ENCODE results near the gene PABPC1L. TPM values are rescaled to one million over a fixed set of nuclear protein-coding genes. Genes with fewer than 3 reads are reported as not detected.

PABPC1L gene
- total RNA-seq, 1 experiment from 2014 or later, result 102 TPM

GRCh38 chr20:44911264-44911921, 1.5 kb downstream of the PABPC1L start:
- ChIA-PET CTCF (no interaction called here), POLR2A (no interaction called here)
- in situ Hi-C loops (cut with HindIII; ENCODE audit: low pct_unique_long_range_greater_than_20kb, low sequenced_read_pairs), result no loop called here
- BruUV-seq (replicated peaks), result no TSS peak
- intact Hi-C loops (cut with micrococcal nuclease; ENCODE audit: unreplicated experiment), result no loop called here
- H3K9me3 ChIP-seq (ENCODE audit: control insufficient read depth, insufficient read depth, low read depth, low read length), result no peaks in the 10 kb centered on the region
- no peaks in the 10 kb centered on the region for H3K27me3 ChIP-seq (ENCODE audit: control insufficient read depth, insufficient read depth, low read length)
- peak overlapping the region; percentile 91 to 93 for H3K4me3 ChIP-seq (ENCODE audit: low read depth in 2 of 2, low read length in 2 of 2)
- DNase-seq (ENCODE audit: low read depth, low spot score), result no peak
- peak; percentile 28 for ATAC-seq
- H3K4me1 ChIP-seq (ENCODE audit: control insufficient read depth, insufficient read depth, low read length), result peaks cover 6% of the 10 kb centered on the region; the same call in 1 of the 2 replicates
- TF ChIP-seq TCF7L2 (IDR thresholded peaks at IDR 0.05; ENCODE audit: low read depth, low read length) (no peak), CTCF (IDR thresholded peaks at IDR 0.05) (peak; percentile 82; the same call in 1 of the 2 replicates)
- peak overlapping the region; percentile 18; the same call in 1 of the 2 replicates for H3K27ac ChIP-seq (ENCODE audit: low read length)
- peaks cover 11% of the 10 kb centered on the region for H3K36me3 ChIP-seq (ENCODE audit: control insufficient read depth, insufficient read depth, low read length)

GRCh38 chr20:44912189-44912588, 2.3 kb downstream of the PABPC1L start:
- Histone ChIP-seq H3K27me3 (ENCODE audit: control insufficient read depth, insufficient read depth, low read length) (no peaks in the 10 kb centered on the region), H3K27ac (ENCODE audit: low read length) (0 out of 2 replicates have a peak overlapping the region, but pooled peaks have one; percentile 13), H3K9me3 (ENCODE audit: control insufficient read depth, insufficient read depth, low read depth, low read length) (no peaks in the 10 kb centered on the region), H3K4me1 (ENCODE audit: control insufficient read depth, insufficient read depth, low read length) (peaks cover 6% of the 10 kb centered on the region; the same call in 1 of the 2 replicates), H3K36me3 (ENCODE audit: control insufficient read depth, insufficient read depth, low read length) (peaks cover 6% of the 10 kb centered on the region; the same call in 1 of the 2 replicates), H3K4me3 (ENCODE audit: low read depth in 2 of 2, low read length in 2 of 2) (no peak overlapping the region)
- ATAC-seq, result no peak
- no TSS peak for BruUV-seq (replicated peaks)
- no peak for TF ChIP-seq REST (IDR thresholded peaks at IDR 0.05; ENCODE audit: insufficient read depth in 1 of 2, low read depth in 2 of 2, low read length in 1 of 2)
- TF ChIP-seq CTCF (IDR thresholded peaks at IDR 0.05), result no peak
- no peak for TF ChIP-seq TCF7L2 (IDR thresholded peaks at IDR 0.05; ENCODE audit: low read depth, low read length)
- TF ChIP-seq SIN3A (IDR thresholded peaks at IDR 0.05; ENCODE audit: borderline replicate concordance, insufficient read depth, low read depth, low read length), result no peak
- no peak for TF ChIP-seq POLR2AphosphoS5 (IDR thresholded peaks at IDR 0.05; ENCODE audit: low read depth, low read length)
- in situ Hi-C loops (cut with HindIII; ENCODE audit: low pct_unique_long_range_greater_than_20kb, low sequenced_read_pairs), result no loop called here
- intact Hi-C loops (cut with micrococcal nuclease; ENCODE audit: unreplicated experiment), result no loop called here
- ChIA-PET POLR2A (no interaction called here), CTCF (no interaction called here)
- no peak for DNase-seq (ENCODE audit: low read depth, low spot score)

Measured in Panc1 (cell line).